Measurements from ENCODE around the gene SLC1A7.
"Not testable (repeated sequence)": the region's sequence is repeated elsewhere in the genome, so short reads cannot be mapped to it uniquely, and the experiment has no call there.

Gene SLC1A7

DNA sequence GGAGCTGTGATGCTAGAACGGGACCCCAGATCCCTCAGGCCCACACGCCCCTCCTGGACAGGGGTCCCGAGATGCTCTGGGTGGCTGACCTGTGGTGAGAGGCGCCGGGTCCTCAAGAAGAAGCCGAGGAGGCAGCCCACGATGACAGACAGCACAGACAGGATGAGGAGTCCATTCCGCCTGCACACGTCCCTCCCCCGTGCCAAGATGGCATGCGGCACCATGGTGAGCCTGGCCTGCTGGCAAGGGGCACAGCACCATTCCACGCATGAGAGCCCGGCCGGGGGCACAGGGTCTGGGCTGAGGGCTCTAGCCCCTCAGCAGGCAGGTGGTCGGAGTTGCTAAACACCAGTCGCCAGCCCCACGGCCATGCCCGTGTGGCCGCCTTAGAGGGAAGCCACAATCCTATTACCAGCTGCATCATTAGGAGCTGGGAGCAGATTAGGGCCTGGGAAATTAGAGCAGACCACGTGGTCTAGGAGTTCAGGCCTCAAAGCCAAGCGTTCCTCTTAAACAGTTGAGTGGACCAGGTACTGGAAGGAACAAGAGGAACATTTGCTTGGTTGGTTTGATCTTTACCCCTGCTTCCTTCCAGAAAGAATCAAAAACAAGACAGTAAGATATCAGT lies at the start of gene SLC1A7:
Gene SLC1A7 (minus strand): TSS at position 413 of the 628 bp plus-strand sequence. CDS start 189 bp downstream, at position 224.
- no peak within 1 kb of the TSS for H3K27ac ChIP-seq (ENCODE audit: low read depth, low read length)
- H3K27me3 ChIP-seq (ENCODE audit: control insufficient read depth, insufficient read depth, low read length): no peaks in the 10 kb centered on the region
- no peak within 1 kb of the TSS for H3K9ac ChIP-seq (ENCODE audit: low read depth, low read length)
- peaks cover 10% of the 10 kb centered on the region for H3K9me3 ChIP-seq (ENCODE audit: control insufficient read depth, insufficient read depth, low read length)
- no peaks in the 10 kb centered on the region for H3K4me1 ChIP-seq (ENCODE audit: control insufficient read depth, insufficient read depth, low read length)
- no peaks in the 10 kb centered on the region for H3K36me3 ChIP-seq (ENCODE audit: control insufficient read depth, insufficient read depth, low read length)
- no peak within 1 kb of the TSS for H3K4me3 ChIP-seq (ENCODE audit: low read depth, low read length)

DNA sequence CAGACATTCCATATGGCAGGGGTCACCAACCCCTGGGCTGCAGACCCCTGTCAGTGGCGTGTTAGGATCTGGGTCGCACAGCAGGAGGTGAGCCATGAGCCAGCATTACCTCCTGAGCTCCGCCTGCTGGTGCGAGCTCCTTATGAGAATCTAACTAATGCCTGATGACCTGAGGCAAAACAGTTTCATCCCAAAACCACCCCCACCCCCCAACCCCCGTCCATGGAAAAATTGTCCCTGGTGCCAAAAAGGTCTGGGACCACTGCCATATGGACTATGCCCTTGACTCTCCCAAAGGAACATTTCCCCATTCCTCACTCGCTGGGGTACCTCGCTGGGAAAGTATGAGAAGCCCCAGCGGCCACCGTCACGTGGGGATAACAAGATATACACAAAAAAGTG lies 47.8 kb upstream of the SLC1A7 start:
- Histone ChIP-seq H3K27ac (ENCODE audit: low read depth, low read length) (no peak overlapping the region), H3K4me1 (ENCODE audit: control insufficient read depth, insufficient read depth, low read length) (peaks cover 4% of the 10 kb centered on the region; the same call in 1 of the 2 replicates), H3K4me3 (ENCODE audit: low read depth, low read length) (no peak overlapping the region), H3K36me3 (ENCODE audit: control insufficient read depth, insufficient read depth, low read length) (no peaks in the 10 kb centered on the region), H3K9me3 (ENCODE audit: control insufficient read depth, insufficient read depth, low read length) (no peaks in the 10 kb centered on the region), H3K27me3 (ENCODE audit: control insufficient read depth, insufficient read depth, low read length) (peaks cover 3% of the 10 kb centered on the region; the same call in 1 of the 2 replicates), H3K9ac (ENCODE audit: low read depth, low read length) (no peak overlapping the region)

DNA sequence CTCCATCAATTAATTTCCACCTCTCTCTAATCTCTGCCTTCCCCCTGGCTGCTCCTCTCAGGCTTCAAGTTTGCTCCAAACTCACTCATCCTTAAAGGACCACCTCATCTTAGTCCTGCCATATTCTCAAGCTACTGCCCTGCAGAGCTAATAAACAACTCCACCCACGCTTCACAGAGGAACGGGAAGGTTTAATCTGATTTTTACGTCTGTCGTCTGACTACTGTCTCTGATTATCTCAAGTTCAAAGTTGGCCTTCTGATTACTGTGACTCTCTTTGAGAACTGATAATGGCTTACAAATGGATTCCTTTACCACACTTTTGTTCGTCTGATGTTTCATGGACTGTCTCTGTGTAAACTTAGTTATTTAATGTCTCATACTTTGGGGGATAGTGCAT lies 46.6 kb upstream of the SLC1A7 start:
- H3K27me3 ChIP-seq (ENCODE audit: control insufficient read depth, insufficient read depth, low read length): peaks cover 3% of the 10 kb centered on the region; the same call in 1 of the 2 replicates
- no peaks in the 10 kb centered on the region for H3K36me3 ChIP-seq (ENCODE audit: control insufficient read depth, insufficient read depth, low read length)
- H3K4me3 ChIP-seq (ENCODE audit: low read depth, low read length): no peak overlapping the region
- H3K4me1 ChIP-seq (ENCODE audit: control insufficient read depth, insufficient read depth, low read length): peaks cover 4% of the 10 kb centered on the region; the same call in 1 of the 2 replicates
- H3K27ac ChIP-seq (ENCODE audit: low read depth, low read length): no peak overlapping the region
- H3K9me3 ChIP-seq (ENCODE audit: control insufficient read depth, insufficient read depth, low read length): no peaks in the 10 kb centered on the region
- no peak overlapping the region for H3K9ac ChIP-seq (ENCODE audit: low read depth, low read length)

DNA sequence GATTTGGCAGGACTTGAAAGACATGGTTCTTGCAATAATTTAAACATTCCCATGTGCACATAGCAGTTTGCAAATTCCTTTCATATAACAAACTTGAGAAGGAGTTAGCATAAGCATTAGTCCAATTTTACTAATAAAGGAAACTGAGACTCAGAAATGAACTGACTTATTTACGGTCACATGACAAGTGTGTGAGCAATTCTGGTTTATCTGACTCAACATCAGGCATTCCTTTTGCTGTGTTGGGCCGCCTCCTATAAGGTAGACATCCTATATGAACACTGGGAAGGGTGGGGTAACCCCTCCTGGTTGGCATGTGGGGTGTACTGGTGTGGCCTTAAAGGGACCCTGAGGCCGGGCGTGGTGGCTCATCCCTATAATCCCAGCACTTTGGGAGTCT lies 45.7 kb upstream of the SLC1A7 start:
- no peak overlapping the region for H3K9ac ChIP-seq (ENCODE audit: low read depth, low read length)
- H3K9me3 ChIP-seq (ENCODE audit: control insufficient read depth, insufficient read depth, low read length): no peaks in the 10 kb centered on the region
- H3K36me3 ChIP-seq (ENCODE audit: control insufficient read depth, insufficient read depth, low read length): no peaks in the 10 kb centered on the region
- no peak overlapping the region for H3K4me3 ChIP-seq (ENCODE audit: low read depth, low read length)
- H3K27me3 ChIP-seq (ENCODE audit: control insufficient read depth, insufficient read depth, low read length): peaks cover 3% of the 10 kb centered on the region; the same call in 1 of the 2 replicates
- H3K4me1 ChIP-seq (ENCODE audit: control insufficient read depth, insufficient read depth, low read length): peaks cover 4% of the 10 kb centered on the region; the same call in 1 of the 2 replicates
- H3K27ac ChIP-seq (ENCODE audit: low read depth, low read length): no peak overlapping the region

DNA sequence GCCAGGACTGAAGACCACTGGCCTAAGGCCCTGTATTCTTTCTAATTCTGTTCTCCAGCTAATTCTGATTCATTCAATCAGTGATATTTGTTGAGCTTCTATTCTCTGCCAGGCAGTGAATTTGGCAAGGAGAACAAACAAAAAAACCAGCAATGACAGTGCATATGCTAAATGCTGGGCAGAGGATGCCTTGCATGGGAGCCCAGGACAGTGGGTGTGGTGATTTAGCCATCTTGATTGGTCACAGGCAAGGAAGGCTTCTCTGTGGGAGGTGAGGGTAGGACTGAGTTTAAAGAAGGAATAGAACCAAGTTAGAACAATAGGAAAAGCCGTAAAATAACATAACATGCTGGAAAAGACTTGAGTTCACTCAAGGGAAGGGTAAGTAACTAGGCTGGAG lies 45.0 kb upstream of the SLC1A7 start:
- H3K9ac ChIP-seq (ENCODE audit: low read depth, low read length): no peak overlapping the region

DNA sequence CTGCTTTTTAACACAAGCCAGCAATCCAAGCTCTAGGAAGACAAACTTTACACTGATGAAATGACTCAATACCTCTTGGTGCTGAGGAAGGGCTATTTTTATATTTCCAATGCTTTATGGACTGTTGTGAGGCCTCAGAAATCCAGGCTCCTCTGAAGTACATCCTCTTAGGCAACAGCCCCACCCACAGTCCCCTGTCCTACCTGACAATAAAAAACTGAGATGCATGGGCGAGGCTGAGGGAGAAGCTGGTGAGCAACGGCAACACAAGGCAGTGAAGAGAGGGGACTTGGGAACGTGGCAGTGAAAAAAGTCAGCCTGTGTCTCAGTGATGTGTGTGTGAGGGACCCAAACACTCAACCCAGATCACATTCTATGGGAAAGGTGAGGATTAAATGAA lies 44.1 kb upstream of the SLC1A7 start:
- Histone ChIP-seq H3K9ac (ENCODE audit: low read depth, low read length) (no peak overlapping the region), H3K4me1 (ENCODE audit: control insufficient read depth, insufficient read depth, low read length) (peaks cover 4% of the 10 kb centered on the region; the same call in 1 of the 2 replicates), H3K27me3 (ENCODE audit: control insufficient read depth, insufficient read depth, low read length) (peaks cover 3% of the 10 kb centered on the region; the same call in 1 of the 2 replicates), H3K9me3 (ENCODE audit: control insufficient read depth, insufficient read depth, low read length) (no peaks in the 10 kb centered on the region), H3K27ac (ENCODE audit: low read depth, low read length) (no peak overlapping the region), H3K4me3 (ENCODE audit: low read depth, low read length) (no peak overlapping the region), H3K36me3 (ENCODE audit: control insufficient read depth, insufficient read depth, low read length) (no peaks in the 10 kb centered on the region)

More for the DNA sequence above, 45.0 kb upstream of the SLC1A7 start:
- Histone ChIP-seq H3K27ac (ENCODE audit: low read depth, low read length) (no peak overlapping the region), H3K4me1 (ENCODE audit: control insufficient read depth, insufficient read depth, low read length) (peaks cover 4% of the 10 kb centered on the region; the same call in 1 of the 2 replicates), H3K36me3 (ENCODE audit: control insufficient read depth, insufficient read depth, low read length) (no peaks in the 10 kb centered on the region), H3K4me3 (ENCODE audit: low read depth, low read length) (no peak overlapping the region), H3K27me3 (ENCODE audit: control insufficient read depth, insufficient read depth, low read length) (peaks cover 3% of the 10 kb centered on the region; the same call in 1 of the 2 replicates), H3K9me3 (ENCODE audit: control insufficient read depth, insufficient read depth, low read length) (no peaks in the 10 kb centered on the region)

DNA sequence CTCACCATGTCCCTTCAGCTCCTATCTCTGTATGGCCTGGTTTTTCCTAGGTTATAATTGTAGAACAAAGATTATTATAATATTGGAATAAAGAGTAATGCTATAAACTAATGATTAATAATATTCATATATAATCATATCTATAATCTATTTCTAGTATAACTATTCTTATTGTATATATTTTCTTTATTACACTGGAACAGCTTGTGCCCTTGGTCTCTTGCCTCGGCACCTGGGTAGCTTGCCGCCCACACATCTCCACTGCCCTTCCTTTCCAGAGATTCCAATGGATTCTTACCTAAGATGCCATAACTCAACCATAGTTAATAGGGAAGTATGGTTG lies 43.5 kb upstream of the SLC1A7 start:
- H3K4me3 ChIP-seq (ENCODE audit: low read depth, low read length); H3K9me3 ChIP-seq (ENCODE audit: control insufficient read depth, insufficient read depth, low read length); H3K27ac ChIP-seq (ENCODE audit: low read depth, low read length); H3K4me1 ChIP-seq (ENCODE audit: control insufficient read depth, insufficient read depth, low read length); H3K36me3 ChIP-seq (ENCODE audit: control insufficient read depth, insufficient read depth, low read length); H3K9ac ChIP-seq (ENCODE audit: low read depth, low read length); H3K27me3 ChIP-seq (ENCODE audit: control insufficient read depth, insufficient read depth, low read length): not testable (repeated sequence)

DNA sequence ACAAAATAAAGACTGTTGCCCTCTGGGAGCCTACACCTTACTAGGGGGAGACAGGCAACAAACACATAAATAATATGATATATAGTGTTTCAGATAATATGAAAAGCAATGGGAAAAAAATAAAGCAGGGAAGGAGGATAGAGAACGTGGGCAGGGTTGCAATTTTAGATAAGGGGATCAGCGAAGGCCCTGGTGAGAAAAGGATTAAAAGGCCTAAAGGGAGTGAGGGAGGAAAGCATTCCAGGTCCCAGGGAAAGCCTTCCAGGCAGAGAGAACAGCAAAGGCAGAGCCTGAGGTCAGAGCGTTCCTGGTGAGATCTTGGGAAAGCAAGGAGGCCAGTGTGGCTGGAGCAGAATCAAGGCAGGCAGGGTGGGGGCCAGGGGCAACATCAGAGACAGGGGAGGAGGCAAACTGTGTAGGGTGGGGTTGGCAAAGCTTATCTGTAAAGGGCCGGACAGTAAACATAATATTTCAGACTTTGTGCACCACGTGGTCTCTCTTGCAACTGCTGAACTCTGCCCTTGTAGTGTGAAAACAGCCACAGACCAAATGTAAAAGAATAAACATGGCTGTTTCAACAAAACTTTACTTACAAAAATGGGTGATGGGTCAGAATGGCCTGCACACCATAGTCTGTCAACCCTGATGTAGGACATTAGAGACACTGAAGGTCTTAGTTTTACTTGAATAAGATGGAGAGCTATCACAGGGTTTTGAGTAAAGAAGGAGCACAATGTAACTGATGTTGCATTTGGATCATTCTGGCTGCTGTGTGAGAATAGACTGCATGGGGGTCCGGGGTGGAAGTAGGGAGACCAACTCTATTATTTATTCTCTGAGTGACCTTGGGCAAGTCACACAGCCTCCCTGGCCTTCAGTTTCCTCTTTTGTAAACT lies 40.9 kb upstream of the SLC1A7 start:
- Histone ChIP-seq H3K4me3 (ENCODE audit: low read depth, low read length) (no peak overlapping the region), H3K27ac (ENCODE audit: low read depth, low read length) (no peak overlapping the region)

DNA sequence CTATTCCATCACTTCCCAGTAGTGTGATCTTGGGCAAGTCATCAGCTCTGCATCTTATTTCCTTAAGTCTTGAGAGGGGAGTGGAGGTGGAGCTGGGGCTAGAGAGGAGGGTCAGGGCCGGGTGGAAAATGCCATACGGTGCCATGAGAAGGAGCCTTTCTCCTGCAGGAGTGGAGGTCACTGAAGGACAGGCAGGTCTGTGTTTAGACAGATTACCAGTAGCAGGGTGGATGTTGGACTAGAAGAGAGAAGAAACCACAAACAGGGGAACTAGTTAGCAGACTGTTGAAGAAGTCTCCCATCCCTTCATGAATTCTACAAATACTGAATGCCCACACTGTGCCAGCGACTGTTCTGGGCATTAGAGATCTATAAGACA lies 40.3 kb upstream of the SLC1A7 start:
- H3K9ac ChIP-seq (ENCODE audit: low read depth, low read length): no peak overlapping the region
- no peaks in the 10 kb centered on the region for H3K9me3 ChIP-seq (ENCODE audit: control insufficient read depth, insufficient read depth, low read length)
- 0 out of 2 replicates have a peak, but pooled peaks cover 3% of the 10 kb centered on the region for H3K4me1 ChIP-seq (ENCODE audit: control insufficient read depth, insufficient read depth, low read length)
- no peak overlapping the region for H3K4me3 ChIP-seq (ENCODE audit: low read depth, low read length)
- H3K27me3 ChIP-seq (ENCODE audit: control insufficient read depth, insufficient read depth, low read length): peaks cover 3% of the 10 kb centered on the region; the same call in 1 of the 2 replicates
- H3K27ac ChIP-seq (ENCODE audit: low read depth, low read length): no peak overlapping the region
- no peaks in the 10 kb centered on the region for H3K36me3 ChIP-seq (ENCODE audit: control insufficient read depth, insufficient read depth, low read length)

More for the DNA sequence above, 40.9 kb upstream of the SLC1A7 start:
- H3K4me1 ChIP-seq (ENCODE audit: control insufficient read depth, insufficient read depth, low read length): 0 out of 2 replicates have a peak, but pooled peaks cover 4% of the 10 kb centered on the region
- peaks cover 3% of the 10 kb centered on the region; the same call in 1 of the 2 replicates for H3K27me3 ChIP-seq (ENCODE audit: control insufficient read depth, insufficient read depth, low read length)
- H3K9ac ChIP-seq (ENCODE audit: low read depth, low read length): no peak overlapping the region
- H3K9me3 ChIP-seq (ENCODE audit: control insufficient read depth, insufficient read depth, low read length): no peaks in the 10 kb centered on the region
- H3K36me3 ChIP-seq (ENCODE audit: control insufficient read depth, insufficient read depth, low read length): no peaks in the 10 kb centered on the region

DNA sequence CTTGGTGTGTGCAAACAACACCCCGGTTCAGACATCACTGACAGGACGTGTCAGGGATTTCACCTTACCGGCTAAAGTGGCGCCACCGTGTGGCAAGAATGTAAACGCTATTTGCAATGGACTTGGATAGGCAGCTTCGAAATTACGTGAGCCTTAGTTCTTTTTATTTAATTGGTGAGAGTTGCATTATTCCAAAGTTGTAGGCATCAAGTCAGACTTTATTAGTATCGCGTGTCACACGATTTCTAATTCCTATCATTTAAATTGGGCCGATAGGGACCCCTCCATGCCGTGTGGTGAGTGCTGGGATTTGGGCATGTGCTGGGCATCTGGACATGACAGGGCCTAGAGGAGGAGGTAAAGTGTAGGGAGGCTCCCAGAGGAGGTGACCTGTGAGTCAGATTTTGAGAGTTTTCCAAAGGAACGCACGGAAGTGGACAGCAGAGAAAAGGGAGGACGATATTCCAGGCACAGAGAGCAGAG lies 39.7 kb upstream of the SLC1A7 start:
- Histone ChIP-seq H3K36me3 (ENCODE audit: control insufficient read depth, insufficient read depth, low read length) (no peaks in the 10 kb centered on the region), H3K9me3 (ENCODE audit: control insufficient read depth, insufficient read depth, low read length) (no peaks in the 10 kb centered on the region), H3K27ac (ENCODE audit: low read depth, low read length) (no peak overlapping the region), H3K4me3 (ENCODE audit: low read depth, low read length) (no peak overlapping the region), H3K4me1 (ENCODE audit: control insufficient read depth, insufficient read depth, low read length) (no peaks in the 10 kb centered on the region), H3K27me3 (ENCODE audit: control insufficient read depth, insufficient read depth, low read length) (peaks cover 3% of the 10 kb centered on the region; the same call in 1 of the 2 replicates), H3K9ac (ENCODE audit: low read depth, low read length) (no peak overlapping the region)

DNA sequence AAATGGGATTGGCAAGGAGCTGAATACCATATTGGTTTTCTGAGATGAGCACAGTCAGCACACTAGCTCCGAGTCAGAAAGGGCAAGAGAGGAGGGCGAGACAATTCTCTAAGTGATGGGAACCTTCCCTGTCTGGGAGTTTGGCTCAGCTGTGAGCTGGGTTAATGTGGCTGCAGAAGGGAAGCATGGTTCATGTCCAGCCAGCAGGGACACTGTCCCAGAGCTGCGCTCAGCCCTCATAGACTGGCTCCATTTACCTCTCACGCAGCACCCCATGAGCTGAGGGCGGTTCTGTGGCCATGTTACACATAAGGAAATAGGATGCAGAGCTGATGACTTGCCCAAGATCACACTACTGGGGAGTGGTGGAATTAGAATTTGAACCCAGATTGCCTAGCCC lies 38.5 kb upstream of the SLC1A7 start:
- no peak overlapping the region for H3K4me3 ChIP-seq (ENCODE audit: low read depth, low read length)

More for the DNA sequence above, 38.5 kb upstream of the SLC1A7 start:
- Histone ChIP-seq H3K9ac (ENCODE audit: low read depth, low read length) (no peak overlapping the region), H3K27me3 (ENCODE audit: control insufficient read depth, insufficient read depth, low read length) (peaks cover 3% of the 10 kb centered on the region; the same call in 1 of the 2 replicates), H3K27ac (ENCODE audit: low read depth, low read length) (no peak overlapping the region), H3K9me3 (ENCODE audit: control insufficient read depth, insufficient read depth, low read length) (no peaks in the 10 kb centered on the region), H3K36me3 (ENCODE audit: control insufficient read depth, insufficient read depth, low read length) (no peaks in the 10 kb centered on the region), H3K4me1 (ENCODE audit: control insufficient read depth, insufficient read depth, low read length) (no peaks in the 10 kb centered on the region)
